DOHH2 (cell line): ENCODE measurements around the gene TOMM70.

Source experiments
- EZH2phosphoT487 ChIP-seq: fragments of 200-600 bp; sonication (generic); IDR thresholded peaks from 2 replicates; pipeline ENCODE4 v1.6.1; 2017; ENCODE audit warnings: borderline replicate concordance, mild to moderate bottlenecking, antibody characterized with exemption, low read length, moderate library complexity, mixed read lengths
- TF ChIP-seq, protein P1 (sequence below): fragments of 200-600 bp; sonication (generic); IDR thresholded peaks from one replicate; pipeline ENCODE4 v1.5.1; 2014; ENCODE audit warnings: antibody characterized with exemption, mild to moderate bottlenecking, low read depth, low read length; ENCODE audit not compliant: poor library complexity, severe bottlenecking

DNA sequence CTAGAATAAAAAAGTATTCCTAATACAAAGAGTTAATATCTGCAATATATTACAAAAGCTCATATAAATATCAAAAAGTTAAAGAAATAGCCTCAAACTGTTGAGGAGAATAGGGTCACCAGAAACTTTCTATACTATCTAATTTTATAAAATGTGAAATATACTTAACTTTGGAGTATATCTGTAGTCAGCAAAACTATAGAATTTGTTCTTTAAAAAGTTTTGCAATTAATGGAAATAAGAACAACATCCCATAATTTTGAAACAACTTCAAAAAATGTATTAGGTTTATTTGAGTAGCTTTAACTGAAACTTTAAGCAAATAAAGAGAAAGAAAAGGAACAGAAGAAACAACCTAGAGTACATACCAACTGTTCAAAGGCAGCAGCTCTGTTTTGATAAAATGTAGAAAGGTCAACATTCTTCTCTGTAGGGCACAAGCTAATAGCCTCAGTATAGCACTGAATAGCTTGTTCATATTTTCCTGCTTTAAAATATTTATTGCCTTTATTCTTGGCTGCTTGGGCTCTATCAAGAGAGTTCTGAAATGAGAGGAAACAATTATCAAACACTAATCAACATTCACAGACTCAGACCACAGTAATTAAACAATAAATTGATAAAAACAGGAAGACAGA lies 14.3 kb downstream of the TOMM70 start:
- TF ChIP-seq, protein P1, sequence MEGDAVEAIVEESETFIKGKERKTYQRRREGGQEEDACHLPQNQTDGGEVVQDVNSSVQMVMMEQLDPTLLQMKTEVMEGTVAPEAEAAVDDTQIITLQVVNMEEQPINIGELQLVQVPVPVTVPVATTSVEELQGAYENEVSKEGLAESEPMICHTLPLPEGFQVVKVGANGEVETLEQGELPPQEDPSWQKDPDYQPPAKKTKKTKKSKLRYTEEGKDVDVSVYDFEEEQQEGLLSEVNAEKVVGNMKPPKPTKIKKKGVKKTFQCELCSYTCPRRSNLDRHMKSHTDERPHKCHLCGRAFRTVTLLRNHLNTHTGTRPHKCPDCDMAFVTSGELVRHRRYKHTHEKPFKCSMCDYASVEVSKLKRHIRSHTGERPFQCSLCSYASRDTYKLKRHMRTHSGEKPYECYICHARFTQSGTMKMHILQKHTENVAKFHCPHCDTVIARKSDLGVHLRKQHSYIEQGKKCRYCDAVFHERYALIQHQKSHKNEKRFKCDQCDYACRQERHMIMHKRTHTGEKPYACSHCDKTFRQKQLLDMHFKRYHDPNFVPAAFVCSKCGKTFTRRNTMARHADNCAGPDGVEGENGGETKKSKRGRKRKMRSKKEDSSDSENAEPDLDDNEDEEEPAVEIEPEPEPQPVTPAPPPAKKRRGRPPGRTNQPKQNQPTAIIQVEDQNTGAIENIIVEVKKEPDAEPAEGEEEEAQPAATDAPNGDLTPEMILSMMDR, result no peak
- TF ChIP-seq EZH2phosphoT487, result no peak
